Measurements from ENCODE around the gene MRPS33.

MRPS33 gene

GRCh38 chr7:141024668-141025067, 9.9 kb upstream of the MRPS33 start:
- no peak for DNase-seq (ENCODE audit: low read depth, low spot score)
- TF ChIP-seq CTCF (IDR thresholded peaks at IDR 0.05; ENCODE audit: low read depth, low read length): no peak
- H3K4me3 ChIP-seq (ENCODE audit: low read depth, low read length): no peak overlapping the region
- in situ Hi-C loops (cut with HindIII; ENCODE audit: low sequenced_read_pairs): loop anchor here (25.0 kb wide), 1 partner anchor 212 kb away; no protein-coding TSS in a partner anchor

GRCh38 chr7:141023295-141023694, 8.5 kb upstream of the MRPS33 start:
- no peak for TF ChIP-seq CTCF (IDR thresholded peaks at IDR 0.05; ENCODE audit: low read depth, low read length)
- in situ Hi-C loops (cut with HindIII; ENCODE audit: low sequenced_read_pairs): loop anchor here (25.0 kb wide), 1 partner anchor 211 kb away; no protein-coding TSS in a partner anchor
- DNase-seq (ENCODE audit: low read depth, low spot score): no peak
- no peak overlapping the region for H3K4me3 ChIP-seq (ENCODE audit: low read depth, low read length)

GRCh38 chr7:141017555-141017954, 2.8 kb upstream of the MRPS33 start:
- no peak for TF ChIP-seq CTCF (IDR thresholded peaks at IDR 0.05; ENCODE audit: low read depth, low read length)
- DNase-seq (ENCODE audit: low read depth, low spot score): no peak
- in situ Hi-C loops (cut with HindIII; ENCODE audit: low sequenced_read_pairs): loop anchor here (25.0 kb wide), 1 partner anchor 205 kb away; no protein-coding TSS in a partner anchor
- H3K4me3 ChIP-seq (ENCODE audit: low read depth, low read length): no peak overlapping the region

GRCh38 chr7:141016349-141016748, 1.6 kb upstream of the MRPS33 start:
- no peak for DNase-seq (ENCODE audit: low read depth, low spot score)
- no peak overlapping the region for H3K4me3 ChIP-seq (ENCODE audit: low read depth, low read length)
- in situ Hi-C loops (cut with HindIII; ENCODE audit: low sequenced_read_pairs): loop anchor here (25.0 kb wide), 1 partner anchor 204 kb away; no protein-coding TSS in a partner anchor
- TF ChIP-seq CTCF (IDR thresholded peaks at IDR 0.05; ENCODE audit: low read depth, low read length): no peak

GRCh38 chr7:141014125-141014523, 628 bp downstream of the MRPS33 start:
- TF ChIP-seq CTCF (IDR thresholded peaks at IDR 0.05; ENCODE audit: low read depth, low read length): no peak
- H3K4me3 ChIP-seq (ENCODE audit: low read depth, low read length): peak overlapping the region; percentile 66

GRCh38 chr7:141013345-141013715, 1.4 kb downstream of the MRPS33 start:
- no peak for TF ChIP-seq CTCF (IDR thresholded peaks at IDR 0.05; ENCODE audit: low read depth, low read length)
- in situ Hi-C loops (cut with HindIII; ENCODE audit: low sequenced_read_pairs): loop anchor here (25.0 kb wide), 1 partner anchor 201 kb away; no protein-coding TSS in a partner anchor
- no peak for DNase-seq (ENCODE audit: low read depth, low spot score)
- no peak overlapping the region for H3K4me3 ChIP-seq (ENCODE audit: low read depth, low read length)

More at GRCh38 chr7:141014125-141014523, 628 bp downstream of the MRPS33 start:
- DNase-seq (ENCODE audit: low read depth, low spot score): no peak
- in situ Hi-C loops (cut with HindIII; ENCODE audit: low sequenced_read_pairs): loop anchor here (25.0 kb wide), 1 partner anchor 202 kb away; no protein-coding TSS in a partner anchor

All from astrocyte of the spinal cord (primary cell).